ENCODE data around the gene IKZF3. TPM values are rescaled to one million over a fixed set of nuclear protein-coding genes. Genes with fewer than 3 reads are reported as not detected.

IKZF3 gene
- total RNA-seq, 1 experiment from 2014 or later: 0.22 TPM

DNA sequence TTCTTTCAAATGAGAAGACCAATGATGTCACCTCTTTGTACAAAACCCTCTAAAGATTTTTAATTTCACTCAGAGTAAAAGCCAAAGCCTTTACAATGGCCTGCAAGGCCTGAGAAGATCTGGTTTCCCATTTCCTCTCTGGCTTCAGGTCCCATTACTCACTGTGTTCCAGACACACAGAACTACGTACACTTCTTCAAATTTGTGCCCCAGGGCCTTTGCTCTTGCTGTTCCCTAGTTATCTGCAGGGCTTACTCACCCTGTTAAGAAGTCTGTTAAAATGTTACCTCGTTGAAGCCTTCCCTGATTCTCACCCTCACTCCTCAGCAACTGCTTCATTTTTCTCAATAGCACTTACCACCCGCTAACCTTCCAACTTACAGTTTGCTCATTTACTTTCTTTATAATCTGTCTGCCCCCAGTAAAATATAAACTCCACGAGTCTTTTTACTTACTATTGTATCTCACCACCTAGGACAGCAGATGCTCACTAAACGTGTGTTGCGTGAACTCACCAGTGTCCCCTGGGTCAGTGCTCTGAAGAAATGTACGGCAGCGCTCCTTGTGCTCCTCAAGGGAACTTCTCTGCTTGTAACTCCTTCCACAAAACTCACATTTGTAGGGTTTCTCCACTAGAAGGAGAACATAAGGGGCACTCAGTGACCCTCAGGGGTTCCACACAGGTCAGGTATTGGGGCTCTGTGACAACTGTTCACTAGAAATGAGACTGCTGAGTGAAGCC is 76.2 kb downstream of the IKZF3 start:
- Mint-ChIP-seq H3K4me1 (peaks cover 0 to 5% of the 10 kb centered on the region in 2 experiments; a peak in 1 of 4 replicates), H3K27me3 (ENCODE audit: low read depth) (no peaks in the 10 kb centered on the region; the same call in 1 of the 2 replicates), H3K36me3 (ENCODE audit: insufficient read depth in 1 of 3, low read depth in 3 of 3) (no peaks in the 10 kb centered on the region), H3K9me3 (no peaks in the 10 kb centered on the region), H3K27ac (no peak overlapping the region), H3K4me3 (no peak overlapping the region)
- Histone ChIP-seq H3K56ac (ENCODE audit: insufficient read length, low read depth, low read length) (no peak overlapping the region), H3K18ac (ENCODE audit: insufficient read length, low read depth, low read length) (no peak overlapping the region), H3K27me3 (ENCODE audit: insufficient read depth, low read length) (no peaks in the 10 kb centered on the region), H3K9me3 (ENCODE audit: control insufficient read depth, low read depth, low read length) (no peaks in the 10 kb centered on the region), H3K79me2 (ENCODE audit: insufficient read depth, low read length) (no peaks in the 10 kb centered on the region; the same call in 1 of the 2 replicates), H4K20me1 (ENCODE audit: control insufficient read depth, insufficient read depth, insufficient read length) (no peaks in the 10 kb centered on the region), H3K14ac (ENCODE audit: insufficient read depth, low read length) (no peak overlapping the region), H3K4me1 (ENCODE audit: insufficient read depth, low read length) (no peaks in the 10 kb centered on the region), H4K91ac (ENCODE audit: insufficient read length, low read depth, low read length) (no peak overlapping the region), H3K23ac (ENCODE audit: insufficient read length, low read depth, low read length) (no peak overlapping the region), H2BK120ac (ENCODE audit: low read depth, low read length, poor library complexity, severe bottlenecking) (no peak overlapping the region), H2AFZ (ENCODE audit: low read length) (no peak overlapping the region), H3K4me2 (ENCODE audit: insufficient read depth, insufficient read length, low read length) (no peak overlapping the region), H4K8ac (replicated peaks; ENCODE audit: insufficient read length, low read depth, low read length) (no peak overlapping the region), H3K27ac (ENCODE audit: insufficient read length, low read depth, low read length) (no peak overlapping the region), H2BK15ac (ENCODE audit: low read depth, low read length) (no peak overlapping the region), H3K9ac (ENCODE audit: extremely low read depth, insufficient read length, low read length) (peak overlapping the region; percentile 44), H3K23me2 (ENCODE audit: insufficient read length, low read depth, low read length, poor library complexity, severe bottlenecking) (no peaks in the 10 kb centered on the region), H2AK5ac (ENCODE audit: insufficient read length, low read length) (no peak overlapping the region), H2BK5ac (ENCODE audit: insufficient read length, low read length) (no peak overlapping the region), H2BK20ac (ENCODE audit: low read depth, low read length, poor library complexity, severe bottlenecking) (no peak overlapping the region), H3K4ac (ENCODE audit: low read depth, low read length) (no peak overlapping the region), H2BK12ac (ENCODE audit: insufficient read length, low read depth, low read length) (no peak overlapping the region), H3K79me1 (ENCODE audit: insufficient read depth, low read depth, low read length, poor library complexity, severe bottlenecking) (no peaks in the 10 kb centered on the region), H3T11ph (ENCODE audit: low read length) (no peak overlapping the region), H4K5ac (ENCODE audit: insufficient read length, low read depth, low read length) (no peak overlapping the region)
- DNase-seq: no peak
- WGBS (ENCODE audit: extremely low coverage, insufficient read length, low lambda C conversion rate): 100% methylated on average over 1 of the region's 8 CpGs
- TF ChIP-seq, protein P1, sequence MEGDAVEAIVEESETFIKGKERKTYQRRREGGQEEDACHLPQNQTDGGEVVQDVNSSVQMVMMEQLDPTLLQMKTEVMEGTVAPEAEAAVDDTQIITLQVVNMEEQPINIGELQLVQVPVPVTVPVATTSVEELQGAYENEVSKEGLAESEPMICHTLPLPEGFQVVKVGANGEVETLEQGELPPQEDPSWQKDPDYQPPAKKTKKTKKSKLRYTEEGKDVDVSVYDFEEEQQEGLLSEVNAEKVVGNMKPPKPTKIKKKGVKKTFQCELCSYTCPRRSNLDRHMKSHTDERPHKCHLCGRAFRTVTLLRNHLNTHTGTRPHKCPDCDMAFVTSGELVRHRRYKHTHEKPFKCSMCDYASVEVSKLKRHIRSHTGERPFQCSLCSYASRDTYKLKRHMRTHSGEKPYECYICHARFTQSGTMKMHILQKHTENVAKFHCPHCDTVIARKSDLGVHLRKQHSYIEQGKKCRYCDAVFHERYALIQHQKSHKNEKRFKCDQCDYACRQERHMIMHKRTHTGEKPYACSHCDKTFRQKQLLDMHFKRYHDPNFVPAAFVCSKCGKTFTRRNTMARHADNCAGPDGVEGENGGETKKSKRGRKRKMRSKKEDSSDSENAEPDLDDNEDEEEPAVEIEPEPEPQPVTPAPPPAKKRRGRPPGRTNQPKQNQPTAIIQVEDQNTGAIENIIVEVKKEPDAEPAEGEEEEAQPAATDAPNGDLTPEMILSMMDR (conservative IDR thresholded peaks at IDR 0.05): no peak; the same call in 2 of the 3 replicates

Measured in H9 (cell line).